Measurements from ENCODE around the gene RARB.

DNA sequence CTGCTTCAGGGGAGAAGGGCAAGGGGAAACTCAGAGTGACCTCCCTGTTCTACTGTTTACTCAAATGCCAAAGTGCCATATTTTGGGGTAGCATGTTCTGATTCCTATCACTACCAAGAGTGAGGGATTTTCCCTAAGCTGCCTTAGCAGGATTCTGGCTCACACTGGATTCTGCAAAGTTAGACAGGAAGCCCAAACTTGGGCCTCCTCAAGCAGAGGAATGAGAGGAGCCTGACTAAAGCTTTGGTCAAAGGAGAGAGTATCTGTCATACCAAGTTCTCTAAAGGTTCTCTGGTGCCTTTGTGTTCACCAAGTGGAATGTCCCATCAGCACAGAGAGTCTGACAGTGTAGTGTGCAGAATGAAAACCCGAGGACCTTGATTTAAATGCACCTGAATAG is 8.8 kb upstream of the RARB start:
- no peak for TF ChIP-seq CTCF (IDR thresholded peaks at IDR 0.05; ENCODE audit: insufficient read depth, low read length)
- TF ChIP-seq, protein P1, sequence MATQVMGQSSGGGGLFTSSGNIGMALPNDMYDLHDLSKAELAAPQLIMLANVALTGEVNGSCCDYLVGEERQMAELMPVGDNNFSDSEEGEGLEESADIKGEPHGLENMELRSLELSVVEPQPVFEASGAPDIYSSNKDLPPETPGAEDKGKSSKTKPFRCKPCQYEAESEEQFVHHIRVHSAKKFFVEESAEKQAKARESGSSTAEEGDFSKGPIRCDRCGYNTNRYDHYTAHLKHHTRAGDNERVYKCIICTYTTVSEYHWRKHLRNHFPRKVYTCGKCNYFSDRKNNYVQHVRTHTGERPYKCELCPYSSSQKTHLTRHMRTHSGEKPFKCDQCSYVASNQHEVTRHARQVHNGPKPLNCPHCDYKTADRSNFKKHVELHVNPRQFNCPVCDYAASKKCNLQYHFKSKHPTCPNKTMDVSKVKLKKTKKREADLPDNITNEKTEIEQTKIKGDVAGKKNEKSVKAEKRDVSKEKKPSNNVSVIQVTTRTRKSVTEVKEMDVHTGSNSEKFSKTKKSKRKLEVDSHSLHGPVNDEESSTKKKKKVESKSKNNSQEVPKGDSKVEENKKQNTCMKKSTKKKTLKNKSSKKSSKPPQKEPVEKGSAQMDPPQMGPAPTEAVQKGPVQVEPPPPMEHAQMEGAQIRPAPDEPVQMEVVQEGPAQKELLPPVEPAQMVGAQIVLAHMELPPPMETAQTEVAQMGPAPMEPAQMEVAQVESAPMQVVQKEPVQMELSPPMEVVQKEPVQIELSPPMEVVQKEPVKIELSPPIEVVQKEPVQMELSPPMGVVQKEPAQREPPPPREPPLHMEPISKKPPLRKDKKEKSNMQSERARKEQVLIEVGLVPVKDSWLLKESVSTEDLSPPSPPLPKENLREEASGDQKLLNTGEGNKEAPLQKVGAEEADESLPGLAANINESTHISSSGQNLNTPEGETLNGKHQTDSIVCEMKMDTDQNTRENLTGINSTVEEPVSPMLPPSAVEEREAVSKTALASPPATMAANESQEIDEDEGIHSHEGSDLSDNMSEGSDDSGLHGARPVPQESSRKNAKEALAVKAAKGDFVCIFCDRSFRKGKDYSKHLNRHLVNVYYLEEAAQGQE (IDR thresholded peaks at IDR 0.05; ENCODE audit: insufficient replicate concordance, low read depth), result no peak
